AG09319 (cell line): ENCODE measurements around the gene IGFN1.
"Not testable (repeated sequence)": the region's sequence is repeated elsewhere in the genome, so short reads cannot be mapped to it uniquely, and the experiment has no call there.

Experiments used
- DNase-seq: peaks from one replicate; pipeline ENCODE4 v3.0.0-alpha.2; 2010; ENCODE audit warnings: low read depth; ENCODE audit errors: extremely low read depth
- TF ChIP-seq, protein P1 (sequence below): IDR thresholded peaks from 2 replicates; pipeline ENCODE4 v1.5.1; 2011; ENCODE audit warnings: low read depth, mild to moderate bottlenecking, inconsistent platforms, low read length, moderate library complexity

IGFN1 gene

DNA sequence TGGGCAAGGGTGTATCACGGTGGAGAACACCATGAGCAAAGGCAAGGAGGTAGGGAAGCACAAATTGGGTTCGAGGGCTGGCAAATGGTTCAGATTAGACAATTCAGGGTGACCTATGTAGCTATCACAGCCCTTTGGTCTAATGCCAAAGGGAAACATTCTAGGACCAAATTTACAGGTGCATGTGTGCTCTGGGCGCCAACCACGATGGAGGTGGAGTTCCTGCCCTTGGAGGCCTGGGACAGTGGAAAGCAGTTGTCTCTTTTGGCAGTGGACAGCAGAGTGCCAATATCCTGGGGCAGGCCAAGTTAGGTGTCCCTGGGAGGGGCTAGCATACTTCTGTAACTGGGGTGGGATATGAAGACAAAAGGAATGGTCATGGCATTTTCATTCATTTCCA, 40.1 kb downstream of the IGFN1 start:
- no peak for DNase-seq
- TF ChIP-seq, protein P1, sequence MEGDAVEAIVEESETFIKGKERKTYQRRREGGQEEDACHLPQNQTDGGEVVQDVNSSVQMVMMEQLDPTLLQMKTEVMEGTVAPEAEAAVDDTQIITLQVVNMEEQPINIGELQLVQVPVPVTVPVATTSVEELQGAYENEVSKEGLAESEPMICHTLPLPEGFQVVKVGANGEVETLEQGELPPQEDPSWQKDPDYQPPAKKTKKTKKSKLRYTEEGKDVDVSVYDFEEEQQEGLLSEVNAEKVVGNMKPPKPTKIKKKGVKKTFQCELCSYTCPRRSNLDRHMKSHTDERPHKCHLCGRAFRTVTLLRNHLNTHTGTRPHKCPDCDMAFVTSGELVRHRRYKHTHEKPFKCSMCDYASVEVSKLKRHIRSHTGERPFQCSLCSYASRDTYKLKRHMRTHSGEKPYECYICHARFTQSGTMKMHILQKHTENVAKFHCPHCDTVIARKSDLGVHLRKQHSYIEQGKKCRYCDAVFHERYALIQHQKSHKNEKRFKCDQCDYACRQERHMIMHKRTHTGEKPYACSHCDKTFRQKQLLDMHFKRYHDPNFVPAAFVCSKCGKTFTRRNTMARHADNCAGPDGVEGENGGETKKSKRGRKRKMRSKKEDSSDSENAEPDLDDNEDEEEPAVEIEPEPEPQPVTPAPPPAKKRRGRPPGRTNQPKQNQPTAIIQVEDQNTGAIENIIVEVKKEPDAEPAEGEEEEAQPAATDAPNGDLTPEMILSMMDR = no peak

DNA sequence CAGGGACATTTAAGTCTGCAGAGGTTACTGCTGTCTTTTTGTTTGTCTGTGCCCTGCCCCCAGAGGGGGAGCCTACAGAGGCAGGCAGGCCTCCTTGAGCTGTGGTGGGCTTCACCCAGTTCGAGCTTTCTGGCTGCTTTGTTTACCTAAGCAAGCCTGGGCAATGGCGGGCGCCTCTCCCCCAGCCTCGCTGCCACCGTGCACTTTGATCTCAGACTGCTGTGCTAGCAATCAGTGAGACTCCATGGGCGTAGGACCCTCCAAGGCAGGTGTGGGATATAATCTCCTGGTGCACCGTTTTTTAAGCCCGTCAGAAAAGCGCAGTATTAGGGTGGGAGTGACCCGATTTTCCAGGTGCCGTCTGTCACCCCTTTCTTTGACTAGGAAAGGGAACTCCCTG, 49.0 kb downstream of the IGFN1 start:
- not testable (repeated sequence) for DNase-seq

DNA sequence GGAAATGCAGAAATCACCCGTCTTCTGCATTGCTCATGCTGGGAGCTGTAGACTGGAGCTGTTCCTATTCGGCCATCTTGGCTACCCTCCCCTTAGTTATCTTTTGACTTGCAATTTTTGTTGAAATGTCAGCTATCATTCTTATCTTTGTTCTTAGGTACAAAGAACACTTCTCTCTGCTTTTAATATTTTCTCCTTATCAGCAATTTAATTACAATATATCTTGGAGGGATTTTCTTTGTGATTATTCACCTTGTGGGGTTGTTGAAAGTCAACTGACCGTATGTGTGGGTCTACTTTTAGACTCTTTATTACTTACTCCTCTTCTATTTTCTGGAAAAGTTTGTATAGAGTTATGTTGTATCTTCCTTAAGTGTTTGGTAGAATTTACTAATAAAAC, 49.5 kb downstream of the IGFN1 start:
- DNase-seq = no peak
- TF ChIP-seq, protein P1 = no peak

DNA sequence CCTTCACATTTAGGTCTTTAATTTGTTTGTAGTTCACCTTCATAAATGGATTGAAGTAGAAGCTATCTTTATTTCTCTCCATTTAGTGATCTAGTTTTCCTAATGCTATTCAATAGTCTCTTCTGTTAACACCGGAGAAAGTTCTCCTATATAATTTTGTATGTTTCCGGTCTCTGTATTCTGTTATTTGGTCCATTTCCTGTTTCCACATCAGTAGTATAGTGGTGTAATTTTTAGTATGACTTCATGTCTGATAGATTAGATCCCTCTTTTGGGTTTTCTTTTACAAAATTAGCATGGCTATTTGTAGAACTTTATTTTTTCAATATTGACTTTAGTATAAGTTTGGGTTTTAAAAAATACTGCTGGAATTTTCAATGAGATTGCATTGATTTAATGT, 51.1 kb downstream of the IGFN1 start:
- TF ChIP-seq, protein P1 = no peak
- DNase-seq = no peak

DNA sequence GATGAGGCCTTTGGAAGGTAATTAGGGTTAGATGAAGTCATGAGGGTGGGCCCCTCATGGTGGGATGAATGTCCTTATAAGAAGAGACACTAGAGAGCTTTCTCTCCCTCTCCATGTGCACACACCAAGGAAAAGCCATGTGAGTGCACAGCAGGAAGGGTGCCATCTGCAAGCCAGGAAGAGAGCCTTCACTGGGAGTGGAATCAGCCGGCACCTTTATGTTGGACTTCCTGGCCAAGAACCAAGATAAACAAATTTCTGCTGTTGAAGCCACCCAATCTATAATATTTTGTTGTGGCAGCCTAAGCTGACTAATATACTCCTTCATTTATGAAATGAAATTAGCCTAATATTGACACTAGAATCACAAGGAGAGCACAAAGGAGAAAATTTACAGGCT, 54.5 kb downstream of the IGFN1 start:
- no peak for DNase-seq
- TF ChIP-seq, protein P1 = no peak

DNA sequence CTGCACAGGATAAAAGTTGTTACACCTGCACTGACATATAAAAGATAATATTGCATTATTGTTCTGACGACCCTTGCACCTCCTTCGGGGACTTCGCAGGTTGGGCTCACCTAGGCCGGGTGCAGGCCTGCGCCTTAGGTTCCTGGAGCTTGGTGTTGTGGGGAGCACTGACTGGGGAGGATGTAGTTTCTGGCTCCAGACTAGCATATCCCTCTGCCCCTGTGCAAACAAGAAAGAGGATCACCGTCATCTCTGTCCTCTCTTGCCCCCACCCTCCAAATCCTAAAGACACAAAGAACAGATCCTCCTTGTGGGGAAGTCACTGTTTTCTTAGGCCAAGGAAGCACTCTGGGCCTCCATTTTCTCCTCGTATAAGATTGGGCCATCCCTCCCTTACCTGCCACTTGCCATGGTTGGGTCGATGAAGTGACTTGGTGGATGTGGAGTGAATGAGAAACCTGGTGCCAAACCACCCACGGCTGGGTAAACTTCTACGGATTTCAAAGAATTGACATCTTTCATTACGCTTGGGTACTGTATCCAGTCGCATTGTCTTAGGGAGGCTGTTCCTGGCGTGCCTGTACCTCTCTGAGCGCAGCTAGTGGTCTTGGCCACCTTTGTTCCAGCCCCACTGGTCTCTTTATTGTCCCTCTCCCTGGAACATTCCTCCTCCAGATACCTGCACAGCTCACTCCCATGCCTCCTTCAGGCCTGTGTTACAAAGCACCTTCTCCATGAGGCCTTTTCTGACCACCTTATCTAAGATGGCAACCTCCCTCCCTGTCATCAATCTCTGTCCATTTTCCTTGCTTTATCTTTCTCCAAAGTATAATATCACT, 58.3 kb downstream of the IGFN1 start:
- DNase-seq = no peak
- TF ChIP-seq, protein P1 = no peak

DNA sequence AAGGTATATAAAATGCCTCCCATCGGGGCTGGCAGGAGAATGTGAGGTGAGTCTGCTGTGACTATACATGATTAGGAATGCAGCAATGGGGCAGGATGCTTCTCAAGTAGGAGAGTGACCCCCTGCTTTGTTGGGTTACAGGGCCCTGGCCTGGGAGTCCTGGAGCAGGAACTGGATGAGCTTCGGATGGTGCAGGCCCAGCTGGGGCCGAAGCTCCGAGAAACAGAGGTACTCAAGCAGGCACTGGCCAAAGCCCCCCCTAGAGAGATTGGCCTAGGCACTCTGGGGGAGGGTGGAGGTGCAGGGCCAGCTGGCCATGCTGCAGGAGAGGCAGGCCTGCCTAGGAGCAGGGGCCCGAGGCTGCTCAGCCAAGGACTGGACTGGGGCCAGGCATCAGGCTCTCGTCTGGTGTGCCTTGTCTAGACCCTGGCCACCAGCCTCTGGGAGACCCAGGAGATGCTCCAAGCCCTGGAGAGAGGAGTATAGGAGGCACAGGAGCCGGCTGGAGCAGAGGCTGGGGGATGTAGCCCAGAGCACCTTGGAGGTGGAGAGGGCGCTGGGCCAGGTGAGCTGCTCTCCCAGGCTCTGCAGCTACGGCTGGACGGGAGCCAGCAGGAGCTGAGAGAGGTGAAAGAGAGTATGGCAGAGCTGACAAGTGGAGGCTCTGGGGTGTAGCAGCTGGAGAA, 59.8 kb downstream of the IGFN1 start:
- no peak for DNase-seq
- TF ChIP-seq, protein P1 = no peak
